Neuronal stem cell (in vitro differentiated cells): ENCODE measurements around the gene C4A.
"Not testable (repeated sequence)": the region's sequence is repeated elsewhere in the genome, so short reads cannot be mapped to it uniquely, and the experiment has no call there.

ENCODE experiments used
- DNase-seq: peaks from one replicate; pipeline ENCODE4 v3.0.0-alpha.2; 2013; ENCODE audit warnings: low spot score
- H2AFZ ChIP-seq: one replicate; pipeline ENCODE4 v1.6.1; 2013; ENCODE audit warnings: mild to moderate bottlenecking, low read length, inconsistent platforms
- H2AK5ac ChIP-seq: 2 replicates; pipeline ENCODE4 v1.6.1; 2013; ENCODE audit warnings: low read depth, mild to moderate bottlenecking, inconsistent platforms, low read length, moderate library complexity, mixed read lengths
- H2BK120ac ChIP-seq: 2 replicates; pipeline ENCODE4 v1.6.1; 2013; ENCODE audit warnings: low read depth, mild to moderate bottlenecking, inconsistent platforms, low read length, moderate library complexity, mixed read lengths
- H2BK12ac ChIP-seq: one replicate; pipeline ENCODE4 v1.6.1; 2013; ENCODE audit warnings: low read length, inconsistent platforms
- H2BK15ac ChIP-seq: 2 replicates; pipeline ENCODE4 v1.6.1; 2013; ENCODE audit warnings: mild to moderate bottlenecking, low read length, inconsistent platforms, mixed read lengths
- H2BK5ac ChIP-seq: one replicate; pipeline ENCODE4 v1.6.1; 2013; ENCODE audit warnings: inconsistent platforms, mild to moderate bottlenecking, low read length, moderate library complexity
- H3K14ac ChIP-seq: one replicate; pipeline ENCODE4 v1.6.1; 2013; ENCODE audit warnings: low read length, inconsistent platforms
- H3K18ac ChIP-seq: 2 replicates; pipeline ENCODE4 v1.6.1; 2013; ENCODE audit warnings: low read length, inconsistent platforms
- H3K23ac ChIP-seq: 2 replicates; pipeline ENCODE4 v1.6.1; 2013; ENCODE audit warnings: low read depth, mild to moderate bottlenecking, mixed read lengths, low read length, inconsistent platforms; ENCODE audit not compliant: poor library complexity
- H3K27ac ChIP-seq: replicated peaks from 3 replicates; pipeline ENCODE4 v1.5.1; 2013; ENCODE audit warnings: low read length, inconsistent platforms
- H3K27me3 ChIP-seq, 3 experiments: 2 replicates each; pipeline ENCODE4 v1.6.1; 2013; ENCODE audit warnings: low read length in 3 of 3, mild to moderate bottlenecking in 2 of 3, inconsistent platforms in 1 of 3, low read depth in 1 of 3, mixed read lengths in 1 of 3, moderate library complexity in 1 of 3; ENCODE audit not compliant: control insufficient read depth in 3 of 3, insufficient read depth in 3 of 3
- H3K36me3 ChIP-seq, 2 donors: replicated peaks in 1 of 2; 2 replicates each; pipeline ENCODE4 v1.6.1; 2013; ENCODE audit warnings: low read length in 2 of 2; ENCODE audit not compliant: control insufficient read depth in 2 of 2, insufficient read depth in 2 of 2
- H3K4ac ChIP-seq: 2 replicates; pipeline ENCODE4 v1.6.1; 2013; ENCODE audit warnings: inconsistent platforms, mild to moderate bottlenecking, low read length, moderate library complexity
- H3K4me1 ChIP-seq, 2 donors: 1 replicate in 1 of 2; 2 replicates in 1 of 2; pipeline ENCODE4 v1.6.1; 2013; ENCODE audit warnings: low read length in 2 of 2, low read depth in 1 of 2; ENCODE audit not compliant: control insufficient read depth in 2 of 2, insufficient read depth in 1 of 2
- H3K4me2 ChIP-seq: one replicate; pipeline ENCODE4 v1.6.1; 2013; ENCODE audit warnings: mild to moderate bottlenecking, low read length, inconsistent platforms; ENCODE audit not compliant: insufficient read depth, poor library complexity, severe bottlenecking
- H3K4me3 ChIP-seq, 2 donors: 2 replicates each; pipeline ENCODE4 v1.5.1; 2013; ENCODE audit warnings: low read length in 2 of 2, mild to moderate bottlenecking in 2 of 2, inconsistent platforms in 1 of 2, moderate library complexity in 1 of 2
- H3K79me1 ChIP-seq: one replicate; pipeline ENCODE4 v1.6.1; 2013; ENCODE audit warnings: low read depth, mild to moderate bottlenecking, inconsistent platforms, low read length, moderate library complexity
- H3K9ac ChIP-seq: one replicate; pipeline ENCODE4 v1.6.1; 2013; ENCODE audit warnings: mild to moderate bottlenecking, low read depth, low read length, inconsistent platforms; ENCODE audit not compliant: poor library complexity
- H3K9me3 ChIP-seq, 2 donors: replicated peaks in 1 of 2; 2 replicates each; pipeline versions ENCODE3 to v1.6.1; 2013; ENCODE audit warnings: low read length in 2 of 2, mild to moderate bottlenecking in 2 of 2, inconsistent platforms in 1 of 2, low read depth in 1 of 2, mixed read lengths in 1 of 2, moderate library complexity in 1 of 2; ENCODE audit not compliant: control insufficient read depth in 2 of 2, insufficient read depth in 1 of 2
- H4K8ac ChIP-seq: one replicate; pipeline ENCODE4 v1.6.1; 2013; ENCODE audit warnings: low read depth, mild to moderate bottlenecking, inconsistent platforms, low read length, moderate library complexity
- H4K91ac ChIP-seq: one replicate; pipeline ENCODE4 v1.6.1; 2013; ENCODE audit warnings: low read length, low read depth, mild to moderate bottlenecking, inconsistent platforms; ENCODE audit not compliant: poor library complexity
- WGBS, 2 donors: extraction: QIAGEN DNeasy Blood & Tissue Kit; methylation state at CpG; one replicate each; pipeline ENCODE4 v1.1.7; 2013; ENCODE audit warnings: missing lambda C conversion rate in 2 of 2, mixed read lengths in 1 of 2; ENCODE audit not compliant: insufficient read length in 2 of 2, insufficient replicate concordance in 1 of 2; ENCODE audit errors: extremely low coverage in 2 of 2; 5-methylcytosine and 5-hydroxymethylcytosine counted together

Gene C4A

GRCh38 chr6:32004864-32005537 lies 23.1 kb downstream of the C4A start:
- H2BK15ac ChIP-seq, result not testable (repeated sequence)

GRCh38 chr6:32005538-32005880 lies 23.7 kb downstream of the C4A start:
- not testable (repeated sequence) for H2BK15ac ChIP-seq, H3K36me3 ChIP-seq, H3K4me3 ChIP-seq, H3K27me3 ChIP-seq, H2AFZ ChIP-seq, H2AK5ac ChIP-seq, H3K18ac ChIP-seq, DNase-seq, H3K27ac ChIP-seq, H2BK12ac ChIP-seq, H2BK120ac ChIP-seq, H3K4ac ChIP-seq, H3K4me1 ChIP-seq, H3K4me2 ChIP-seq, H4K8ac ChIP-seq, H3K14ac ChIP-seq, H3K79me1 ChIP-seq, H3K23ac ChIP-seq, H2BK5ac ChIP-seq, H3K9me3 ChIP-seq, H4K91ac ChIP-seq, H3K9ac ChIP-seq
- WGBS, 2 donors, result no CpG with 5 or more reads among the region's 9 CpGs

More at GRCh38 chr6:32004864-32005537, 23.1 kb downstream of the C4A start:
- not testable (repeated sequence) for H3K4me2 ChIP-seq, H3K4ac ChIP-seq, DNase-seq, H4K8ac ChIP-seq, H3K23ac ChIP-seq, H3K27ac ChIP-seq, H3K4me3 ChIP-seq, H2BK12ac ChIP-seq, H3K4me1 ChIP-seq, H3K14ac ChIP-seq, H3K9me3 ChIP-seq, H4K91ac ChIP-seq, H3K79me1 ChIP-seq, H2BK120ac ChIP-seq, H2BK5ac ChIP-seq, H3K18ac ChIP-seq, H3K9ac ChIP-seq, H2AK5ac ChIP-seq, H3K36me3 ChIP-seq, H2AFZ ChIP-seq, H3K27me3 ChIP-seq
- no CpG with 5 or more reads among the region's 13 CpGs for WGBS, 2 donors

DNA sequence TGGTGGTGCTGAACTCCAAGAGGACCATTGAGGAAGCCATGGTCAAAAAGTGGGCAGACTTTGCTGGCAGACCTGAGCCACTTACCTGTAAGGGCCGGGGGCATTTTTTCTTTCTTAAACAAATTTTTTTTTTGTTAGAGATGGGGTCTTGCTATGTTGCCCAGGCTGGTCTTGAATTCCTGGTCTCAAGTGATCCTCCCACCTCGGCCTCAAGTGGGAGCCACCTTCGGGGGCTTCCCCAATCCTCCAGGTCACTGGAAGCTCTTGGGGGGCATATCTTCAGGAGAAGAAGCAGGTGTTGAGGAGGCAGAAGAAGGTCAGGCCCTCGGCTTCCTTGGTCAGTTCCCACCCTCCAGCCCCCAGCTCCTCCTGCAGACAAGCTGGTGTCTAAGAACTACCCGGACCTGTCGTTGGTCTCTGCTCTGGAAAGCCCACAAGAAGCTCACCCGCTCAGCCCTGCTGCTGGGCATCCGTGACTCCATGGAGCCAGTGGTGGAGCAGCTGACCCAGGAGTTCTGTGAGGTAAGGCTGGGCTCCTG lies 24.2 kb downstream of the C4A start:
- not testable (repeated sequence) for H3K4me3 ChIP-seq, H2BK120ac ChIP-seq, H3K4ac ChIP-seq, H3K14ac ChIP-seq, H2AFZ ChIP-seq, H3K4me2 ChIP-seq, H4K91ac ChIP-seq, H4K8ac ChIP-seq, H2BK12ac ChIP-seq, H3K9me3 ChIP-seq, H3K9ac ChIP-seq, H3K36me3 ChIP-seq, H3K27me3 ChIP-seq, H3K4me1 ChIP-seq, H3K18ac ChIP-seq, H2AK5ac ChIP-seq, H3K79me1 ChIP-seq, H2BK5ac ChIP-seq, H3K23ac ChIP-seq, H3K27ac ChIP-seq, DNase-seq, H2BK15ac ChIP-seq
- WGBS, 2 donors, result no CpG with 5 or more reads among the region's 8 CpGs

DNA sequence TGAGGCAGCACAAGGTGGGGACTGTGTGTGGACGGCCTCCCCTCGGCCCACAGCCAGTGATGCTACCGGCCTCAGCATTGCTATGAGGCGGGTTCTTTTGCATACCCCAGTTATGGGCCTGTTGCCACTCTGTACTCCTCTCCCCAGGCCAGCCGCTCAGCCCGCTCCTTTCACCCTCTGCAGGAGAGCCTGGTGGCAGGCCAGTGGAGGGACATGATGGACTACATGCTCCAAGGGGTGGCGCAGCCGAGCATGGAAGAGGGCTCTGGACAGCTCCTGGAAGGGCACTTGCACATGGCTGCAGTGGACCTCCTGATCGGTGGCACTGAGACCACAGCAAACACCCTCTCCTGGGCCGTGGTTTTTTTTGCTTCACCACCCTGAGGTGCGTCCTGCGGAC lies 25.2 kb downstream of the C4A start:
- H3K27me3 ChIP-seq, H3K9me3 ChIP-seq, H2BK5ac ChIP-seq, H3K18ac ChIP-seq, H3K79me1 ChIP-seq, DNase-seq, H3K4me2 ChIP-seq, H3K27ac ChIP-seq, H4K8ac ChIP-seq, H3K4ac ChIP-seq, H3K23ac ChIP-seq, H3K9ac ChIP-seq, H2BK15ac ChIP-seq, H3K4me3 ChIP-seq, H2BK120ac ChIP-seq, H4K91ac ChIP-seq, H3K14ac ChIP-seq, H3K4me1 ChIP-seq, H3K36me3 ChIP-seq, H2AFZ ChIP-seq, H2AK5ac ChIP-seq, H2BK12ac ChIP-seq: not testable (repeated sequence)
- whole genome bisulfite sequencing, 2 donors, result no CpG with 5 or more reads among the region's 12 CpGs
